ENCODE results near the gene TAX1BP1.

Gene TAX1BP1

DNA sequence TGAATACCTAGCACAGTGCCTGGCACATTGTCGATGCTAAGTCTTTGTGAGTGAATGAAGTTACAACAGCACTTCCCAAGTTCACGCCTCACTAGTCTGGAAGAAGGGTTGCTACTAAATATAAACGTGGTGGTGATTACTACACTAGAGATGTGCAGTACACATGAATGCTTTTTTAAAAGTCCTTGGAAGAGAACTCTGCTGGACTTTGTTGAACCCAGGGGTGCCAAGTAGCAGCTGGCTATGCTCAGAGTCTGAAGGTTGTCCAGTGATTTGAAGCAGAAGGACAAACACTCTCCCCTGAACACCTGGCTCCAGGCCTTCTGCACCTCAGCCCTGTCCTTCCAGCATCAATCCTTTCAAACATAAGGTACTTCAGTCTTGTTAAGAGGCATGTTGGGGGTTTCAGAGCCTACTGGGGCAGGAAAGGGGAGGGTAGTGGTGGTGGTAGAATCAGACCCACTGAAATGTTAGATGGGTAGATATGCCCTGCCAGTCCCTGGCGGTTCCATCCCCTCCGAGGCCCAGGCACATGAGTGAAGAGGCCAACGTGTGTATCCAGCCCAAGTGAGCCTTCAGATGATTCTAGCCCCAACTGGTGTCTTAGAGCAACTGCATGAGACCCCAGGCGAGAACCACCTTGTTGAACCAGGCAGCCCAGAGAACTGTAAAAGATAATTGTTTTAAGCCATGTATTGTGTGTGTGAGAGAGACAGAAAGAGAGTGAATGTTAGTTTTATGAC, 94.4 kb downstream of the TAX1BP1 start:
- no peak overlapping the region for H3K4me3 ChIP-seq (ENCODE audit: control insufficient read depth, low read depth, low read length)
- TF ChIP-seq, protein P1, sequence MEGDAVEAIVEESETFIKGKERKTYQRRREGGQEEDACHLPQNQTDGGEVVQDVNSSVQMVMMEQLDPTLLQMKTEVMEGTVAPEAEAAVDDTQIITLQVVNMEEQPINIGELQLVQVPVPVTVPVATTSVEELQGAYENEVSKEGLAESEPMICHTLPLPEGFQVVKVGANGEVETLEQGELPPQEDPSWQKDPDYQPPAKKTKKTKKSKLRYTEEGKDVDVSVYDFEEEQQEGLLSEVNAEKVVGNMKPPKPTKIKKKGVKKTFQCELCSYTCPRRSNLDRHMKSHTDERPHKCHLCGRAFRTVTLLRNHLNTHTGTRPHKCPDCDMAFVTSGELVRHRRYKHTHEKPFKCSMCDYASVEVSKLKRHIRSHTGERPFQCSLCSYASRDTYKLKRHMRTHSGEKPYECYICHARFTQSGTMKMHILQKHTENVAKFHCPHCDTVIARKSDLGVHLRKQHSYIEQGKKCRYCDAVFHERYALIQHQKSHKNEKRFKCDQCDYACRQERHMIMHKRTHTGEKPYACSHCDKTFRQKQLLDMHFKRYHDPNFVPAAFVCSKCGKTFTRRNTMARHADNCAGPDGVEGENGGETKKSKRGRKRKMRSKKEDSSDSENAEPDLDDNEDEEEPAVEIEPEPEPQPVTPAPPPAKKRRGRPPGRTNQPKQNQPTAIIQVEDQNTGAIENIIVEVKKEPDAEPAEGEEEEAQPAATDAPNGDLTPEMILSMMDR (conservative IDR thresholded peaks at IDR 0.05; ENCODE audit: control insufficient read depth, insufficient read depth, low read depth, low read length) = no peak
- DNase-seq (ENCODE audit: low read depth) = no peak

DNA sequence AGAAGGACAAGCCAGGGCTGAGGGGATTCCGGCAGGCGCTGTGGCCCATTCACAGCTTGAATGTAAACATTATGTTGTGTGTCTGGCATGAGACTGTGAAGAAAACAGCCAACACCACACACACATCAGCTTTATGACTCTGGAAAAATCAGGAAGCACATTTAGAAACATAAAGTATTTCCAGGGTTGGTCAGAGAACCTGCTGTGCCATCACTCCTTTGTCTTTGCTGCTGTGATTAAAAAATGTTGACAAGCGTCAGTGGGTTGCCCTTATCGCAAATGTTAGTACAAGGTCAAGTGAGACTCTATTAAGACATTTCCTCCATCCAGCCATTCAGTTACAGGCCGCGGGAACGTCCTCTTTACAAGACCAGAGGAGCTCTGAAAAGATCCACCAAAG, 95.4 kb downstream of the TAX1BP1 start:
- DNase-seq (ENCODE audit: low read depth) = no peak
- TF ChIP-seq, protein P1 (conservative IDR thresholded peaks at IDR 0.05; ENCODE audit: control insufficient read depth, insufficient read depth, low read depth, low read length) = no peak
- no peak overlapping the region for H3K4me3 ChIP-seq (ENCODE audit: control insufficient read depth, low read depth, low read length)

DNA sequence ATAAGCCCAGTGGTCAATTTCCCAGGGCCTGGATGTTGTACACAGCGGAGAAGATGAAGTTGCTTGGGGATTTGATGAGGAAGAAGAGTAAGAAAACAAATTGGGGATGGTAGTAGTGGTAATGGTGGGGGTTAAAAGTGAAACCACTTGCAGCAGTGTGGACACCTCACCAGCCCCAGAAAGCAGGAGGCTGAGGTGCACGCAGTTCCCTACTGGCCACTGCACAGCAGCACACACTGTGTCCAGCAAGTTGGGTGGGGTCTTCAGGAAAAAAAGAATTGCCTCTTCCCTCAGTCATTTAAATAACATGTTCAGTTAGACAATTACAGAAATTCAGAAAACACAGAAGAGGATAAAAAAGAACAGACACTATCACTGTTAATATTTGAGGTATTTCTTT, 96.6 kb downstream of the TAX1BP1 start:
- no peak overlapping the region for H3K4me3 ChIP-seq (ENCODE audit: control insufficient read depth, low read depth, low read length)
- TF ChIP-seq, protein P1 (conservative IDR thresholded peaks at IDR 0.05; ENCODE audit: control insufficient read depth, insufficient read depth, low read depth, low read length) = no peak
- DNase-seq (ENCODE audit: low read depth) = no peak

DNA sequence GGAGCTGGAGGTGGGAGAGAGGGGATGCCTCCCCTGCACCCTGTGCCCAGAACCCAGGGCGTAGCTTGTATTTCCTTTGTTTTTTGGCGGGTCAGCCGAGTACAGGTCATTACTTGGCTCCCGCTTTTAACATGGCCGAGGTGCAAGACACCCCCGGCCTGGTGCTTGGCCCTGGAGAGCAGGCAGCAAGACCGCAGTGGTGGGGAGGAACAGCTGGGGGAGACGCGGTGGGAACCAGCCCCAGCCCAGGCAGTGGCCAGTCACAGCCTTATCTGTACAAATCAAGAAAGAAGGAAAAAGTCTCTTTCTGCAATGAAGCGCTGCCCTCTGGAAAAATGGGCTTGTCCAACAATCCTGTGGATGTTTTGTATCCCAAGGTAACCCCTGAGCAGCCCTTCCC, 99.1 kb downstream of the TAX1BP1 start:
- TF ChIP-seq, protein P1 (conservative IDR thresholded peaks at IDR 0.05; ENCODE audit: control insufficient read depth, insufficient read depth, low read depth, low read length) = no peak
- no peak for DNase-seq (ENCODE audit: low read depth)
- no peak overlapping the region for H3K4me3 ChIP-seq (ENCODE audit: control insufficient read depth, low read depth, low read length)

DNA sequence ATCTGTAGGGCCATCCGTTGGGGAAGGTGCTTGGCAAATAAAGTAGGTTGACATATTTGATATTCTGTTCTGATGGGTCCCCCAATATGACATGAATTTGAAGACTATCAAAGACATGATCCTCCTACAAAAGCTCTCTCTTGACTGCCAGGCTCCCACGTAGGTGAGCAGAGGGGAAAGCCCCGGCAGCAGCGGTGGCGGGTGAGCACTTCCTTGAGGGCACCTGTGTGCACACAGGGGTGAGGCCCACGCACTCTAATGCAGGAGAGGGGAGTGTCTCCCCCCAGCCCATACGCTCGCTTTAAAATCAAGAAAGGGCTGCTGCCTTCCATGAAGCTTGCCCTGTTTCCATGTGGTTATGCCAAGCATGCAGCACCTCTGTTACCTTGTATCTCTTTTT, 100.4 kb downstream of the TAX1BP1 start:
- DNase-seq (ENCODE audit: low read depth) = no peak
- TF ChIP-seq, protein P1 (conservative IDR thresholded peaks at IDR 0.05; ENCODE audit: control insufficient read depth, insufficient read depth, low read depth, low read length) = no peak
- H3K4me3 ChIP-seq (ENCODE audit: control insufficient read depth, low read depth, low read length) = no peak overlapping the region

DNA sequence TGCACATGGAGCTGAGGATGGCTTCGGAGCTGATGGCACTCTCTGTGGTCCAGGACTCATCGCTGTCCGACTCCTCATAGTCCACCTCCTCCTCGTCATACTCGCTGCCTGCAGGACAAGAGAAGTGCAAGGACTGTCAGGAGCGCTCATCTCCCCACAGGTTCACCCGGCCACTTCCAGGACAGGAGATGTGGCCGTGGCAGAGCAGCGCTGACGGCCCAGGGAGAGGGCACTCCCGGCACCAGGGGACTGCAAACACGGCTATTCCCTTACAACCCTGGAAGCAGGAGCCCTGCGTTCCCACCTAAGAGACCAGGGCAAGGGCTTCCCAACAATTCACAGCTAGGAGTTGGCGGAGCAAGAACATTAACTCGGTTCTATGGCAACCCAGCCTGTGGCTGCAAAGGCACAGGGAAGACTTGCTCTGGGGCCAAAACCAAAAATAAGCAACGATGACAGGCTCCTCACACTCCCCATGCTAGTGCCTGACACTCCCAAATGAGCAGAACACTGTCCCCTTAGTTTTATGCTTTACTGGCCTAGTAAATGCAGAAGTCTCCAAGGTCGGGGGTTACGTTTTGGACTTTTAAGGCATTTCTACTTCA, 100.9 kb downstream of the TAX1BP1 start:
- H3K4me3 ChIP-seq (ENCODE audit: control insufficient read depth, low read depth, low read length) = no peak overlapping the region
- no peak for DNase-seq (ENCODE audit: low read depth)
- TF ChIP-seq, protein P1 (conservative IDR thresholded peaks at IDR 0.05; ENCODE audit: control insufficient read depth, insufficient read depth, low read depth, low read length) = no peak

Measured in fibroblast of mammary gland (primary cell).